MM.1S (cell line): ENCODE results near the gene ICA1L.
A peak's percentile ranks its signal among the peaks of the same experiment; 100 is the strongest.

ENCODE experiments used
- DNase-seq: peaks from one replicate; pipeline ENCODE4 v3.0.0-alpha.2; 2015
- H2AFZ ChIP-seq: fragments of 300-600 bp; sonication (generic); 2 replicates; pipeline ENCODE4 v1.6.0; 2016; ENCODE audit warnings: antibody characterized with exemption, low read length
- H3F3A ChIP-seq: fragments of 300-600 bp; sonication (generic); 2 replicates; pipeline ENCODE4 v1.6.1; 2016; ENCODE audit warnings: mild to moderate bottlenecking, antibody characterized with exemption, low read length, moderate library complexity, mixed read lengths; ENCODE audit not compliant: insufficient read depth
- H3K27ac ChIP-seq: fragments of 300-600 bp; sonication (generic); 2 replicates; pipeline ENCODE4 v1.5.1; 2016; ENCODE audit warnings: mild to moderate bottlenecking, low read length
- H3K27me3 ChIP-seq: fragments of 300-600 bp; sonication (generic); replicated peaks from 2 replicates; pipeline ENCODE4 v1.6.0; 2016; ENCODE audit warnings: low read length; ENCODE audit not compliant: insufficient read depth
- H3K36me3 ChIP-seq: fragments of 300-600 bp; sonication (generic); replicated peaks from 2 replicates; pipeline ENCODE4 v1.6.1; 2016; ENCODE audit warnings: mild to moderate bottlenecking, low read length, mixed read lengths; ENCODE audit not compliant: insufficient read depth
- H3K4me1 ChIP-seq: fragments of 300-600 bp; sonication (generic); 2 replicates; pipeline ENCODE4 v1.6.1; 2016; ENCODE audit warnings: low read length, mixed read lengths
- H3K4me2 ChIP-seq: fragments of 300-600 bp; sonication (generic); 2 replicates; pipeline ENCODE4 v1.6.0; 2016; ENCODE audit warnings: low read depth, low read length
- H3K4me3 ChIP-seq: fragments of 300-600 bp; sonication (generic); 2 replicates; pipeline ENCODE4 v1.5.1; 2016; ENCODE audit warnings: low read length, mixed read lengths
- H3K79me2 ChIP-seq: fragments of 300-600 bp; sonication (generic); 2 replicates; pipeline ENCODE4 v1.6.1; 2016; ENCODE audit warnings: mixed run types, low read length, mixed read lengths
- H3K9ac ChIP-seq: fragments of 300-600 bp; sonication (generic); 2 replicates; pipeline ENCODE4 v1.6.1; 2016; ENCODE audit warnings: low read length, mixed read lengths
- H3K9me2 ChIP-seq: fragments of 300-600 bp; sonication (generic); replicated peaks from 2 replicates; pipeline ENCODE4 v1.6.1; 2016; ENCODE audit warnings: mild to moderate bottlenecking, low read length, mixed read lengths; ENCODE audit not compliant: insufficient read depth
- H3K9me3 ChIP-seq: fragments of 300-600 bp; sonication (generic); replicated peaks from 2 replicates; pipeline ENCODE4 v1.6.1; 2016; ENCODE audit warnings: mild to moderate bottlenecking, low read length, mixed read lengths; ENCODE audit not compliant: insufficient read depth
- H4K20me1 ChIP-seq: fragments of 300-600 bp; sonication (generic); 2 replicates; pipeline ENCODE4 v1.6.1; 2016; ENCODE audit warnings: mild to moderate bottlenecking, low read length, moderate library complexity, mixed read lengths; ENCODE audit not compliant: insufficient read depth
- CTCF ChIP-seq: fragments of 300-600 bp; sonication (generic); IDR thresholded peaks from 2 replicates; pipeline ENCODE4 v1.5.1; 2016; ENCODE audit warnings: antibody characterized with exemption, low read length, mixed read lengths
- EZH2 ChIP-seq: fragments of 300-600 bp; sonication (generic); optimal IDR thresholded peaks from 2 replicates; pipeline ENCODE3; 2017; ENCODE audit warnings: low read depth, mild to moderate bottlenecking, antibody characterized with exemption, low read length, mixed read lengths
- EZH2phosphoT487 ChIP-seq: fragments of 300-600 bp; sonication (generic); IDR thresholded peaks from 2 replicates; pipeline ENCODE4 v1.6.1; 2018; ENCODE audit warnings: antibody characterized with exemption, low read length

ICA1L gene

GRCh38 chr2:202842690-202843089, 28.9 kb downstream of the ICA1L start:
- Histone ChIP-seq H3K4me2 (no peak overlapping the region), H3K27ac (no peak overlapping the region), H3K9me2 (no peaks in the 10 kb centered on the region), H3K27me3 (no peaks in the 10 kb centered on the region), H3K4me3 (no peak overlapping the region), H3K9me3 (no peaks in the 10 kb centered on the region), H2AFZ (no peak overlapping the region), H4K20me1 (no peaks in the 10 kb centered on the region), H3K36me3 (no peaks in the 10 kb centered on the region), H3K79me2 (no peaks in the 10 kb centered on the region), H3K4me1 (no peaks in the 10 kb centered on the region), H3F3A (no peaks in the 10 kb centered on the region), H3K9ac (no peak overlapping the region)
- no peak for DNase-seq
- TF ChIP-seq EZH2phosphoT487 (no peak), CTCF (no peak), EZH2 (no peak)

- no peaks in the 10 kb centered on the region for H3K79me2 ChIP-seq
- no peaks in the 10 kb centered on the region for H3K4me1 ChIP-seq
- no peak overlapping the region for H3K4me3 ChIP-seq
- no peak overlapping the region for H2AFZ ChIP-seq
- no peak overlapping the region for H3K9ac ChIP-seq
- H3K36me3 ChIP-seq: no peaks in the 10 kb centered on the region
- H3F3A ChIP-seq: no peaks in the 10 kb centered on the region
- DNase-seq: no peak
- no peak overlapping the region for H3K4me2 ChIP-seq
- H3K9me3 ChIP-seq: no peaks in the 10 kb centered on the region
- H4K20me1 ChIP-seq: no peaks in the 10 kb centered on the region
- TF ChIP-seq EZH2: no peak
- no peak for TF ChIP-seq CTCF
- TF ChIP-seq EZH2phosphoT487: no peak
- no peaks in the 10 kb centered on the region for H3K9me2 ChIP-seq
- H3K27me3 ChIP-seq: no peaks in the 10 kb centered on the region
- no peak overlapping the region for H3K27ac ChIP-seq
Measured at GRCh38 chr2:202841090-202841867, 30.3 kb downstream of the ICA1L start.

DNA sequence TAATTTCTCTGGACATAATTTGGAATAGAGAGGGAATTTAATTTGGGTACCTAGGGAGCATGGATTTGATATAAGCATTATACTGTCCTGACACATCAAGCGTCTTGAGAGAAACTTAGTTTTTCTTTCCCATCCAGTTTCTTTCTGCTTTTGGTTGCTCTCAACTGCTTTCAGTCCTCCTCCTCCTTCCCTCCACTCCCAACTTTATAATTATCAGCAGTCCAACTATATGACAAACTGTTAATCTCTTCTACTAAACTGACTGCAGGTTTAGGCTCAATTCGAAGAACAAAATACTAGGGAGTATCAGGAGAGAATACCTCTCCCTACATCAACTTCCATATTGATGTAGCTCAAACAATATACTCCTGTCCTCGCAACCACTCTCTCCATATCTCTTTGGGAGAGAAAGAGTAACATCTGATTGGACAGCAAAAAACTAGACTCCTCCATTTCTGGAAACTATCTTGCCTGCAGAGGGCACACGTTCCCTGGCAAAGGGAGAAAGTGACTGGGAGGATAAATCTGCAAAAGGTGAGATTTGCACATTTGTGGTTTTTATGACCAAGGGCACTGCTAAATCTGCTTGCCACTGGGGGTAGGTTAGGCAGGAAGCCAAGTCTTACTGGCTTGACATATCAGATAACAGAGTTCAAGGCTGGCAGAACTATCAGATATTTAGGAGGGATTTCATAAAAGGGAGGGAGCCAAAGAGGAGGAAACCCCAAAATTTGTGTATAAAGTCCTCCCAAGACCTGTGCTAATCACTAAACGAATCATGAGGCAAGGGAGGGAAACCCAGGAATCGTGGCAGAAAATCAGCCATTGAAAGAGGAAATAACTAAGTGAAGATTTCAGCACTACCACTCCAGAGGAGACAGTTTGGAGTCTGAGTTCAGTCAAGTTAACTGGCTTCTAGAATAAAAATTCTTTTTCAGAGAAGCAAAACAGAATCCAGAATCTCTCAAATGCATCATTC, 40.0 kb downstream of the ICA1L start:
- Histone ChIP-seq H3K9ac (no peak overlapping the region), H3K9me2 (no peaks in the 10 kb centered on the region), H3K27me3 (no peaks in the 10 kb centered on the region), H4K20me1 (no peaks in the 10 kb centered on the region), H3K4me2 (peak overlapping the region; percentile 64), H3K4me1 (peaks cover 5% of the 10 kb centered on the region; the same call in 1 of the 2 replicates), H3F3A (no peaks in the 10 kb centered on the region), H3K9me3 (no peaks in the 10 kb centered on the region), H3K79me2 (no peaks in the 10 kb centered on the region), H3K4me3 (no peak overlapping the region), H2AFZ (no peak overlapping the region), H3K27ac (no peak overlapping the region), H3K36me3 (no peaks in the 10 kb centered on the region)
- no peak for TF ChIP-seq EZH2phosphoT487
- peak; percentile 88 for TF ChIP-seq CTCF
- TF ChIP-seq EZH2: no peak
- peak; percentile 92 for DNase-seq
